GM19395 (cell line): Measurements from ENCODE around the gene CDC42EP2.
"Not testable (repeated sequence)": the region's sequence is repeated elsewhere in the genome, so short reads cannot be mapped to it uniquely, and the experiment has no call there.

ENCODE experiments used
- ATAC-seq: cut with Tn5 transposase; IDR thresholded peaks from one replicate; pipeline ENCODE4 v1.9.1; 2021; ENCODE audit warnings: mild to moderate bottlenecking, moderate library complexity; ENCODE audit not compliant: unreplicated experiment

CDC42EP2 gene

DNA sequence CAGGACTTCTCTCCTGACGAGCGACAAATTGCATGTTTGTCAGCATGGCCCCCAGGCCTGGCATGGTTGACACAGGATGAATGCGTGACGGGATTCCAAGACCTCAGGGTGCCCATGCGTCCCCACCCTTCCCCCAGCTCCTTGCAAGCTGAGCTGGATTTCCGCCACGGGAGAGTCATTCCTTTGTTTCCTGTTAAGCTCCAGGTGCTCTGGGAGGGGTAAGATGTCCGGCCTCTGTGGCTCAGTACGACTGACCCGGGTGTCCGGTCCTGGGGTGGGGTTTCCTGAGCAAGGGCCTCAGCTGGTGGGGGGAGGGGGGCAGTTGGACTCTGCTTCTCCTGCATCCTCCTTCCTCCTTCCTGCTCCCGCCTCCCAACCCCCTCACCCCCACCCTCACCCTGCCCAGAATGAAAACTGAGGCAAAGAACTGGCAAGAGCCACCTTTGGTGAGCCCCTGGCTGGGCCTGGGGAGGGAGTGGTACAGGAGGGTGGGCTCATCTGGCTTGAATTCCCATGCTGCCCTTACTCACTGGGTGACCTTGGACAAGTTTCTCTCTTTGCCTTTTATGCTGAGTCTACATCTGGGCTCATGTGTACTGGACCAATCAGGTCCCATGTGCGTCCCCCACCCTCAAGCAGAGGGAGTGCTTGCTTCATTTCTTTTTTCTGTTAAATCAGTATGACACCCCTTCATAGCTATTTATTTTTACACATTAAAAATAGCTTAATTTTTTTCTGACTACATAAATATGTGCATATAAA, 2.5 kb downstream of the CDC42EP2 start:
- ATAC-seq, result no peak

GRCh38 chr11:65320386-65321075, 5.9 kb downstream of the CDC42EP2 start:
- no peak for ATAC-seq

- no peak for ATAC-seq
Observed at GRCh38 chr11:65321076-65321475, 6.4 kb downstream of the CDC42EP2 start.

DNA sequence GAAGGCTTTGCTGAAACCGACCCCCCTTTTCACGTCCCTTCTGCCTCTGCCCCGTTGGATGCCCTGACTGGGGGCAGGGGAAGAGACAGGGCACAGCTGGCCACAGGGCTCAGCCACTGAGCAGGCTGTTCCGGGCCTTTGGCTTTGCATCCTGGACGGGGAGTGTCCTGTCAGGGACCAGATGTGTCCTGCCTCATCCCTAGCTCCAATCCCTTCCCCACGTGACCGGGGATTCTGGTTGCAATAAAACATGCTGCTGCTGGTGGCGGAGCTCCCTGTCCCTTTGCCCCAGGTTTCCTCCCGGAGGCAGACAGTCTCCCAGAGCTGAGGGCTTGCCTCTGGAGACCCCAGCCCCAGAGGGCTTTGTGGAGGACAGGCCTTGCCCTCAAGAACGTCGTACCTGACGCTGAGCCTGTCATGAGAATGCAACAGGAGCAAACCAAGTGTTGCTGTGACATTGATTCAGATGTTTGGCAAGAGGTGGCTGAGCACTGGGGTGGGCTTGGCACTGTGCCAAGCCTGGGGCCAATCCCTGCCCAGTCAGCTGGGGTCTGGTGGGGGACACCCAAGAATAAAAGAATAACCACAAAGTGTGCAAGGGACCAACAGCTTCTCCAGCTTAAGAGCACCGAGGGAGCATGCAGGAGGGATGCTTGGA, 7.3 kb downstream of the CDC42EP2 start:
- no peak for ATAC-seq

DNA sequence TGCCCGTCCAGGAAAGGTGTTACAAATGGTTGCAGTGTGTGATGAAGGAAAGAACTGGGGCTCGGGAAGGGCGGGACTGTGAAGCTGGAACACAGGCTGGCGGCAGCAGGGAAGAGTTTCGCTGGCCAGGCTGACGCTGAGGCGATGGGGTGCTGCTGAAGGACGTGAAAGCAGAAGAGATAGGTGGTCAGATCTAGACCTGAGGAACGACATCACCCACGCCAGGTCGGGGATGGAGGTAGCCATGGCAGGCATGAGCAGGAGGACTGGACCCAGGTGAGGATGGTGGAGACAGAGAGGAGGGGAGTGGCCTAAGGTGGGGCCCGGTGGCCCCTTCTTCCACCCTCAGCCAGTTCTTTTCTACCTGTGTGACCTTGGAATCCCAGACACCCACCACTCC, 9.1 kb downstream of the CDC42EP2 start:
- ATAC-seq, result no peak

- ATAC-seq, result no peak
Observed at GRCh38 chr11:65325435-65325834, 10.8 kb downstream of the CDC42EP2 start.

DNA sequence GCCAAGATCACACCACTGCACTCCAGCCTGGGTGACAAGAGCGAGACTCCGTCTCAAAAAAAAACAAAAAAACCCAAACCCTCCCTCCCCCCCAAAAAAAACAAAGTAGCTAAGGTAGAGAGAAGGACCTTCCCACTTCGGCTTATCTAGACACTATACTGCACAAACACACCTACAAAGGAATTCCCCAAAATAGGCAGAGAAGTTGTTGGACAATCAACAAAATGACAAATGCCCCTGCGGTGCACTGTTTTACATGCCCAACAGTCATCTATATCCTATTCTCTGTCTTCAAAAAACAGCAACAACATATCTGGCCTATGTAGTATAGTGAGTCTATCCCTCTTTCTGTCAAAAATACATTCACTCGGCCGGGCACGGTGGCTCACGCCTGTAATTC, 12.4 kb downstream of the CDC42EP2 start:
- no peak for ATAC-seq

GRCh38 chr11:65329478-65329877, 14.8 kb downstream of the CDC42EP2 start:
- ATAC-seq, result no peak

DNA sequence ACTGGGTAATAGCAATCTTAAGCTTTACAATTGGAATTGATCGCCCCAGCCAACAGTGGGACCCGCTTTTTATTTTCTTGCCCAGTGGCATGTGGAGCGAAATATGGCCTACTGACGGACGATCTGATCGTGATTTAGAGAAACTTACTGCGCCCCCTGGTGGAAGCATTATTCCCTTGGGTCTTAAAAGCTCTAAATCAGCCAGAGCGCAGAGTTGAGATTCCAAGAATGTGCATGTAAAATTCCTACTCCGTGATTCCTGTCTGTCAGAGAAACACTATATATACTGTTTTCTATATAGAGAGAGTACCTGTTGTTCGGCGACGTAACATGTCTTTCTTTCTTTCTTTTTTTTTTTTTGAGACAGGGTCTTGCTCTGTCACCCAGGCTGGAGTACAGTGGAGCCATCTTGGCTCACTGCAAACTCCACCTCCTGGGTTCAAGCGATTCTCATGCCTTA, 15.3 kb downstream of the CDC42EP2 start:
- ATAC-seq, result no peak

GRCh38 chr11:65330544-65330943, 15.9 kb downstream of the CDC42EP2 start:
- no peak for ATAC-seq

GRCh38 chr11:65332591-65332990, 17.9 kb downstream of the CDC42EP2 start:
- ATAC-seq, result not testable (repeated sequence)

- ATAC-seq, result no peak
Observed at GRCh38 chr11:65334696-65335295, 20.1 kb downstream of the CDC42EP2 start.

DNA sequence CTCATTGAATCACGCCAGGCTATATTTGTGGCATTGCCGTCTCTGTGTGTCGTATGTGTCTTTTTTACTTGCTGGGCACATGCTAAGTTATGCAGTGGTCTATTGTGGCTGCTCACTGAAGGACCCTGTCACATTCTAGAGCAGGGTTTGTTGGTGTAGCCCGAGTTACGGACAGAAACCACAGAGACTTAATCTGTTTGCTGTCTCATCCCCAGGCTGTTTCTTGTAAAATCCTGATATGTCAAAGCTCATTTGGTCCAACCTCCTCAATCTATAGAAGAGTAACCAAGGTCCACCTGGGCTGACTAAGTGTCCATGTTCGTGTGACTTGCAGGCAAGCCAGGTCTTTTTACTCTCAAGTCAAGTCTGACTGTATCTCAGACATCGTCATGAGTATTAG, 24.0 kb downstream of the CDC42EP2 start:
- no peak for ATAC-seq

DNA sequence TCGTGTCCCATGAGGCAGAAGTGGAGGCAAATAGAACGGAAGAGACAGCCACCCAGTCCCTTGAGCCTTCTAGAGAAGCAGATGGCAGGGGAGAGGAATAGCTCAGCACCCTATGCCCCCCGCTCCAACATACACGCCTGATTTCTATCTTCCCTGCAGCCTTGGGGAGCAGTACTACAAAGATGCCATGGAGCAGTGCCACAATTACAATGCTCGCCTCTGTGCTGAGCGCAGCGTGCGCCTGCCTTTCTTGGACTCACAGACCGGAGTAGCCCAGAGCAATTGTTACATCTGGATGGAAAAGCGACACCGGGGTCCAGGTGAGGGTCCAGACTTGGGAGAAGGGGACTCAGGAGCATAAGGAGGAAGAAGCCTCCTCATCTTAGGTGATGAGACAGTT, 25.6 kb downstream of the CDC42EP2 start:
- no peak for ATAC-seq

- ATAC-seq, result no peak
Observed at GRCh38 chr11:65341856-65342255, 27.2 kb downstream of the CDC42EP2 start.

GRCh38 chr11:65351511-65351910, 36.8 kb downstream of the CDC42EP2 start:
- no peak for ATAC-seq

DNA sequence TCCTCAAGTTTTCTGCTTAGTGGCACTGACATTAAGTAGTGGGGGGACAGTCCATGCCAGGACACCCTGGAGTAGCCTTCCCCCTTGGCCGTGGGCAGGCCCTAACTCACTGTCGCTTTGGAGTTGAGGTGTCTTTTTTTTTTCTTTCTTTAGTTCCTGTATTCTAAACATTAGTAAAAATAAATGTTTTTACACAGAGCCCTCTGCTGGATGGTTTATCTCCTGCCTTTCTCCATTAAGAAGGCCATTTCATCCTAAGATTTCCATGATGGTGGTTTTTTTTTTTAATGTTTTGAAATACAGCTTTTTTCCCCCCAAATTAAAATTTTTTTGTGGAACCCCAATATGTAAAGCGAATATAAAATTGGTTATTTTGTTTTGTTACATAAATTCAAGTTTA, 38.1 kb downstream of the CDC42EP2 start:
- no peak for ATAC-seq

DNA sequence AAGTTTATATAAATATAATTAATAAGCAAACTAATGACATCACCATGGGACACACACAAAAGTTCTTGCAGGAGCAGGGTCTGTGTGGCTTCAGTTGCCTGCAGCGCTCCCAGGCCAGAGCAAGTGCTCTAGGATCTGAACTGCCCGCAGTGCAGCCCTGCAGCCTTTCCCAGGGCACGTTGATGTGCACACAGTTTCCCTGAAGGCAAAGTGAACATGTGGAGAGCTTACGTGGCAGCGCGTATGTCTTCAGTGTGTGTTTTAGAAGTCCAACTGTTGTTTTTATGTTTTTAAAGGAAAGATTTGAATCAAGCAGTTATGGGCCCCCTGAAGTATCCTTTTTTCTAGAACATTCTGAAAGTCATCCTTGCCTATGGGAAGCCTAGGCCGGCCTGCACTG, 38.7 kb downstream of the CDC42EP2 start:
- no peak for ATAC-seq

DNA sequence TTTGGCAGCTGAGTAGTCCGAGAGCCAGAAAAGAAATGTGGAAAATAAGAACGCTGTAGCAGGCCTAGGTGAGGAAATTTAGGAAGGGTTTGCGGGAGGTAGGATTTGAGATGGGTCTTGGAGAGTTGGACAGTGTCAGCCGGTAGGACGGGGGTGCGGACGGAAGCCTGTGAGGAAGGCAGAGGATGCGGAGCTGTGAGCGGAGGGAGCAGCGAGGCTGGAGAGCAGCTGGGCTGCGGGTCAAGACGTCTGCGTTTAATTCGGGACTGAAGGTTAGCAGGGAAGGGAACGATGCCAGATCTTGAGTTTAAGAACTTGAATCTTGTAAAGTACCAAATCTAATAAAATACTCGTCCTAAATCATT, 39.2 kb downstream of the CDC42EP2 start:
- ATAC-seq, result no peak

DNA sequence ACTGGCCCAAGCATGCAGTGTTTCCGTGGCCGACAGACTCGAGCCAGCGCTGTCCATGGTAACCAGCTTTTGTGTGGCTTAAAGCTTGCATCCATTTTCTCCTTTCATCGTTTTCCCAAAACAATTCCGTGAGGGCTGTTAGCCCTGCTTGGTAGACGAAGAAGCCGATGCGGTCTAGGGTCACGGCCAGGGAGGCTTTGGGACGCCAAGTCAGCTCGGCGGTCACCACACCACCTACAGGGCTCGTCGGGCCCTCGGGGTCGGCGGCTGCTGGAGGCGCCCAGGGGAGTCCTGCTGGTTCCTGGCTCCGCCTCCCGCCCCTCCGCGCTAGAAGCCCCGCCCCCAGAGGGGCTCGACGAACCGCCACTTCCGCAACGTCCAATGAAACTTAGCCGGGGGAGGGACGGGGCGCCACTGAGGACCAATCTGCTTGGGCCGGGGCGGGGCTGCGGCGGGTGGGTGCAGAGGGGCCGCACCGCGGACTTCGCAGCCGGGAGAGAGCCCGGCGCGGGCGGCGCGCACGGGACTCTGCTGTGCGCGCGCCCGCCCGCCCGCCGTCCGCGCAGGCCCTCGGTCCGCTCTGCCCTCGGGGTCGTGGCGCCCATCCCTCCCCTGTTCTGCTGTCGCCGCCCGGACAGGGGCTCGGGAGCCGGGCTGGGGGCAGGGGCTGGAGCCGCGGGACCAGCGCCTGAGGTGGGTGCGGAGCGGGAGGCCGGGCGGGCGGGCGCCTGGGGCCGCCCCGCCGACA, 39.8 kb downstream of the CDC42EP2 start, which contains the start of gene TIGD3:
Gene TIGD3 (plus strand): TSS at position 487 of the 748 bp plus-strand sequence. CDS start 1,058 bp downstream, outside the sequence.
- ATAC-seq, result peak; percentile 87
